NCI-H2081 (cell line): Measurements from ENCODE around the gene PRKAA2.
"Not testable (repeated sequence)": the region's sequence is repeated elsewhere in the genome, so short reads cannot be mapped to it uniquely, and the experiment has no call there.

ENCODE experiments used
- DNase-seq, 2 experiments: peaks; one replicate each; lab custom pipeline; 2025; lab: John Stamatoyannopoulos, UW

PRKAA2 gene

GRCh38 chr1:56644919-56645676, at the start of gene PRKAA2:
TSS of gene PRKAA2 (plus strand) at chr1:56645314. CDS start at chr1:56645388, 74 bp downstream.
- peak; percentile 49 to 59 for DNase-seq

GRCh38 chr1:56595397-56596191, 49.5 kb upstream of the PRKAA2 start:
- not testable (repeated sequence) for DNase-seq

GRCh38 chr1:56610097-56610496, 35.0 kb upstream of the PRKAA2 start:
- not testable (repeated sequence) for DNase-seq

GRCh38 chr1:56610770-56611169, 34.3 kb upstream of the PRKAA2 start:
- DNase-seq = not testable (repeated sequence)

GRCh38 chr1:56617141-56617540, 28.0 kb upstream of the PRKAA2 start:
- DNase-seq = no peak

DNA sequence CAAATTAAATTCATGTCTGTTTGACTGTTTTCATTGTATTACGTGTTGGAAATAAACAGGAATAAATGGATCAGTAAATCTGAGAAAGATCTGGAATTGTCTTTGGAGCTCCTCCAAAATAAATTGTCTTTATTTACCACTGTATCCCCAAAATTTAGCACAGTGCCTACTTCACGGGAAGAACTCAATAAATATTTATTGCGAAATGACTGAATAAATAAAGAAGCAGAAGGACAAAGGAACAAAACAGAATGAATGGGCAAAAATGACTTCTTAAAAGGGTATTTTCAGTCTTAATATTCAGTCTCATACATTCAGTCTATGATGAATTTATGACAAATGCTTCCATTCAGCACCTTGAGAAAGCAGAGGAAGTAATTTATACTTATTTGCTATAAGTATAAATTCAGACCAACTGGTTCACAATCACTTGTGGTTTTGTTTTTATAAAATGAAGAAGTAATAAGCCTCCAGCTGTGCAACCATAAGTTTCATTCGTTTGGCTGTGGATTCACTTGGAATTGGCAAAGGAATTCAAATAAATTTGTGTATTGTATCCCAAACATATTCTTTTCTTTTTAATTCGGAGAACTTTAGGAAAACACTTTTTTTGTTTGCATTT, 19.2 kb upstream of the PRKAA2 start:
- DNase-seq = no peak

DNA sequence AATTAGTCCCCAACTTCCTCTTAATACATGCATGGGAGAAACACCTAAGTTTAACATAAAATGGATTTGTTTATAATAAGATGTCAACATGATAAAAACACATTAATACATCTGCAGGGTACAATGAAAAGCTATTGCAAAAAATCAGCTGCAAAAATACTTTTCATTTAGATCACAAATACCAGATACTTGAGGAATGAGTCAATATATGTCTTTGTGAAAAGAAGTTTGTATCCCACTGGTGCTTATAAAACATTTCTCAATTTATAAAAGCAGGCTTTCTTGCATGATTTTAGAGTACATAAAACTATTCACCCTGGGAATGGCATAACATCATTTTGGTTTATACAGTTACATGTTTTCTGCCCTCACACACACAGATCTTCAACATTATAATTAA, 18.6 kb upstream of the PRKAA2 start:
- no peak for DNase-seq

DNA sequence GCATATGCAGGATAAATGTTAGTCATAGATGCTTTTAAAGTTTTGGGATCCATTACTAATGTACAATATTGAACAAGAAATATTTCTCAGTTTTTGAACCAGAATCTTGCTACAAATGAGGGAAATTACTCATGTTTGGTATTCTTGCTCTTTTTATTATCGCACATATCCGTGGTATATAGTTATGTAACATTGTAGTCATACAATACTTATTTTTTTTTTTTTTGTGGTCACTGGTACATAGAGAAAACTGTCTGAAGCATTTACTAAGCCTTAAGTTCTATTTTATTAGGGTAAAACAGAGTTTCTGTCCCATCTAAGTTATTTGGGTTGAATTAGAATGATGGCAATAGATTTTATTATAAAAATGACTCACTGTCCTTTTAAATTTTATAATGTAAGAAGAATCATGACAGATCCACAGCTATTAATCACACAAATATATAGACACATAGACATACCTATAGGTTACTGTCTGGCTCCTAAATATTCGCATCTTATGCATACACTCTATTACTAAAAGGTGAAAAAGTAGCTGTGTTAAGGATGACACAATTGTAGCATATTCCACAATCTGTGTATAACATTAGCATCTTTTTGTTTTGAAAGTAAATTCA, 18.0 kb upstream of the PRKAA2 start:
- DNase-seq = no peak

GRCh38 chr1:56627636-56628039, 17.5 kb upstream of the PRKAA2 start:
- DNase-seq = peak in 1 of 2 experiments; percentile 3

DNA sequence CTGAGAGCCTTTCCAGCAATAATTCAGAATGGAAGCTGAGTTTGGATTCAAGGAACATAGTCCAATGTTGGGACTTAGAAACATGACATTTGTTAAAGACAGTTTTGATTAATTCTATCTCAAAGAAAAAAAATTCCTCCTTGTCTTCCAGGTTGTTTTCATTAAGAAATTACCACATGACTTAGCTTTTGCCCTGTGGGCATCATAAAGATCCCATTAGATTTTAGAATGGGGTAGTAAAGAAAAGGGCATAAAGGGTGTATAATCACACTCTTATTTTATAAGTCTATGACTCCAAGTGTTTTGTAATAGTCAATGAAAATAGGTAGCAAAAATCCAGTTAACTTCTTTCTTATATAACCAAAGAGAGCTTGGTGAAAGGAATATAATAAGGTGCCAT, 14.3 kb upstream of the PRKAA2 start:
- DNase-seq = no peak

GRCh38 chr1:56631901-56632300, 13.2 kb upstream of the PRKAA2 start:
- DNase-seq = no peak

GRCh38 chr1:56634981-56635380, 10.1 kb upstream of the PRKAA2 start:
- no peak for DNase-seq

DNA sequence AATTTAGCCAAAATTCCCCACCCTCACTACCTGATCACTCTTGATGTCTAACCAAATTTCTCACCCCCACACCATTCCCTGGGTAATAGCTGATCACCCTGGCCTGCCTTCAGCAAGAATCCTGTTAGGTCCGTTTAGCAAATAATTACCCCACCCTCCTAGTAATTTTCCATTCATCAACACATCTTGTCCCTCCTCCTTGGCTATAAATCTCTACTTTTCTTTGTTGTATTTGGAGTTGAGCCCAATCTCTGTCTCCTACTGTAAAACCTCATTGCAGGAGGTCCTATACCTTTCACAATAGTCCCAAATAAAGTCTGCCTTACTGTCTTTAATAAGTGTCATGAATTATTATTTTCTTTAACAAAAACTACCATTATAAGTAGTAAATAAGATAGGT, 6.9 kb upstream of the PRKAA2 start:
- DNase-seq = peak in 1 of 2 experiments; percentile 44

DNA sequence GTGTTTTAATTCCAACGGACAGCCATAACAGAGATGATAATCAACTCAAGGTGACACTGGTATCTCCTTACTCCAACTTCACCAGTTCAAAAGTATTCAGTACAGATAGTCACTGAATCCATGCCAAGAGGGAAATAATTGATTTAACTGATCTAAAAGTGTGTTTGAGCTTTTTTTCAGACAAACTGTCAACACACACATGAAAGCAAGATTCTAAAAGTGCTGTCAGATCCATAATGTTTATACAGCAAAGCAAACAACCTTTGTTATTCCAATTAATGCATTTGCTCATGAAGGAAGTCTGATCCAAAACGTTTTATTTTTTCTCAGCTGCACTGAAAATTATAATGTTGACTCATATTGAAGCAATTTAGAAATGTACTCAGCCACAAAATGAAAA, 5.9 kb upstream of the PRKAA2 start:
- DNase-seq = peak in 1 of 2 experiments; percentile 67

DNA sequence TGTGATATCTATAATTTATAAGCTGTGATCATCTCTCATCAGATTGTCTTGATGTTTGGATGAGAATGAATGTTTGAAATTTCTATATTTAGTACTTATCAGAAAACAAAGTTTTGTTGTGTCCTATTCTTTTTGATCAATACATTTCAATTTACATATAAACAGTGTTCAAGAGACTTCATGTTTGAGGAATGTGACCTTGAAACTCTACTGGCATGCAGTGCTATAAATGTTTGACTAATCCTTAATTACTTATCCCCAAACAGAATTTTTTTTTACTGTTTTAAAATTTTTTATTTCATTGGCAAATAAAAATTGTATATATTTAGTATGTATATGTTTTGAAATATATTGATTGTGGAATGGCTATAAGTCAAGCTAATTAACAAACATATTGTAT, 1.5 kb upstream of the PRKAA2 start:
- no peak for DNase-seq

- peak in 1 of 2 experiments; percentile 21 for DNase-seq
Measured at GRCh38 chr1:56644064-56644918, 823 bp upstream of the PRKAA2 start.

GRCh38 chr1:56645677-56646305, 677 bp downstream of the PRKAA2 start:
- peak in 1 of 2 experiments; percentile 43 for DNase-seq

DNA sequence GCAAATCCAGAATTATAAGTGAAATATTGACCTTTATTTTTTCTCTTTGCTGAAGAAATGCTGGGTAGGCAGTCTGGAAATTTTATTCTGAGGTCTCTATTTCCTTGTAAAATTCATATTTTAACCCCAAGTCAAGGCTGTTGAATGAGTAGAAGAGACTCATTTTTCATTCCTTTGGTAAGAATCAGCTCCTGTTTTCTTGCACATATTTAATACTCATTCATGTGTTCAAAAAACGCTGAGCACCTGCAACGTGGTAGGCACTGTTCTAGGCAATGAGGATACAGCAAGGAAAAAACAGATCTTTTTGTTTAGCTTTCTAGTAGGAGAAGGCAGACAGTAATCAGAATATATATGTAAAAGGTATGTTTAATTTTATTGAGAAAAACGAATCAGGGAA, 1.5 kb downstream of the PRKAA2 start:
- DNase-seq = no peak

DNA sequence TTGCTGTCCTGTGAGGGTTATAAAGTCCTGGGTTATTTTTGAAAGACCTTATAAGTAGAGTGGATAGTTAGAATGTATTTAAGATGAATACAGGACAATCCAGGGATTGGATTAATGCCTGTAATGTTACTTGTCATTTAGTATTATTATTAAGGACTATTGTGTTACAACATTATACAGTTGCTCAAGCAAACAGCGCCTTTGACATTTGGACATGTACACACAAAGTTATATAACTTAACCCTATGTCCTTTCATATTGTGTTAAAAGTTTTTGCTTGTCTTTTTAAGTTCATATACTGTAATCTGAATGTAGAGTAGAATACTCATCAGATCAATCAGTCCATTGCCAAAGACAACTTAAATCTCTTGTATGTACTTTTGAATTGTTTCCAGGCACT, 2.0 kb downstream of the PRKAA2 start:
- no peak for DNase-seq

GRCh38 chr1:56648546-56648945, 3.4 kb downstream of the PRKAA2 start:
- no peak for DNase-seq
